Caki2 (cell line): ENCODE results near the gene PDZD2. TPM values are rescaled to one million over a fixed set of nuclear protein-coding genes. Genes with fewer than 3 reads are reported as not detected.

Experiments
- DNase-seq: peaks from one replicate; pipeline ENCODE4 v3.0.0-alpha.2; 2015; ENCODE audit warnings: low read depth
- in situ Hi-C: cut with HindIII; loops from 2 replicates; pipeline ENCODE4 v1.10.0; 2016; ENCODE audit warnings: low sequenced_read_pairs, low pct_unique_long_range_greater_than_20kb, mixed read lengths
- total RNA-seq: library from RNA; depleted of rRNA; stranded (reverse); fragments of >200 nt; shearing (Covaris generic); gene quantifications from 2 replicates; pipeline ENCODE4 v1.2.3, GENCODE V29; 2014; ENCODE audit warnings: low replicate concordance

The PDZD2 gene
- total RNA-seq, 1 experiment from 2014 or later: 0.17 TPM

DNA sequence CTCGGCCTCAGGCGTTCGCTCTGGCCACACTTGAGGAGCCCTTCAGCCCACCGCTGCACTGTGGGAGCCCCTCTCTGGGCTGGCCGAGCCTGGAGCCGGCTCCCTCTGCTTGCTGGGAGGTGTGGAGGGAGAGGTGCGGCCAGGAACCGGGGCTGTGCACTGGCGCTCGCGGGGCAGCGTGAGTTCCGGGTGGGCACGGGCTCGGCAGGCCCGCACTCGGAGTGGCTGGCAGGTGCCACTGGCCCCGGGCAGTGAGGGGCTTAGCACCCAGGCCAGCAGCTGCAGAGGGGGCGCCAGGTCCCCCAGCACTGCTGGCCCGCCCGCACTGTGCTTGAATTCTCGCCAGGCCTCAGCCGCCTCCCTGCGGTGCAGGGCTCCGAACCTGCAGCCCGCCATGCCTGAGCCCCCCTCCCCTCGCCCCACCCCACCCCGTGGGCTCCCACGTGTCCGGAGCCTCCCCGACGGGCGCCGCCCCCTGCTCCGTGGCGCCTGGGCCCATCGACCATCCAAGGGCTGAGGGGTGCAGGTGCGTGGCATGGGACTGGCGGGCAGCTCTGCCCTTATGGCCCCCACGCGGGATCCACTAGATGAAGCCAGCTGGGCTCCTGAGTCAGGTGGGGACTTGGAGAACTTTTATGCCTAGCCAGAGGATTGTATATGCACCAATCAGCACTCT is 138.2 kb downstream of the PDZD2 start:
- no peak for DNase-seq

DNA sequence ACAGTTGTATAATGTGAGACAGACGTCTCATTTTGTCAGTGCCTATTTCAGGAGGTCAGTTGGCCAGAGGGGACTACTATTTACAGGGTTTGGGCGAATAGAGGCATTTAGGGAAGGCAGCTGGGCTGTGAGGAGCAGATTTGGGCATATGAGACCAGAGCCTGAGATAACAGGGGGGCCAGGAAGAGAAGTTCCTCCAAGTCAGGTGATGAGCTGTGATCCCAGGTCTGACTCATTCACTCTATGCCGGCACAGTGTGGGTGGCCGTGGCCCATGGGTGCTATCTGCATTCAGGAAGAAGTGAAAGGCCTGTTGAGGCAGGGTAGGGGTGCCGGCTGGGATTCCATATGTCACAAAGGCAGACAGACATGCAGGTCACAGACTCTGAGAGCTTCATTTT is 142.8 kb downstream of the PDZD2 start:
- in situ Hi-C loops: no loop called here
- no peak for DNase-seq

More for the DNA sequence above, 138.2 kb downstream of the PDZD2 start:
- in situ Hi-C loops: no loop called here

DNA sequence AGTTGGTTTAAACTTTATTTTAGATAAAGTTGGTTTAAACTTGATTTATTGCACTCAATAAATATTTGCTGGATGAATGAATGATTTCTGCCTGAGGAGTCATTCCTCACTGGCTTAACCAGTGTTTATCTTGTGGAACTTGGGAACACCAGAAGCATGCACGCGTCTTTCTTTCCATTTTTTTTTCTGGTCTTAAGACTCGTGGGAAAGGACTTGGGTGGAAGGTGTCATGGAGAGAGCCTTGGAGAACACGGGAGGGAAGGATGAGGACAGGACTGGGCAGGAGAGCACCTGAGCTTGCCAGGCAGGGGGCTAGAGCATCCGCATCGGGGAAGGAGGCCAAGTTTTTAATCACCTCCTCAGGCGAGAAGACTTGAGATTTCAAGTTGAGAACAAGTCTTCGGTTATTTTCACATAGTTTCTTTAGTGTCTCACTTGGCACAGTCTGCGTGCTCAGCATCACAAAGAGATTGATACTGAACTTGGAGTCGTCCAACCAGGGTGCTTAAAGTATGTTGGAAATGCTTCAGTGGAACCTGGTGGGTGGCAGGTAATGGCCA is 144.2 kb downstream of the PDZD2 start:
- no peak for DNase-seq
- in situ Hi-C loops: no loop called here

DNA sequence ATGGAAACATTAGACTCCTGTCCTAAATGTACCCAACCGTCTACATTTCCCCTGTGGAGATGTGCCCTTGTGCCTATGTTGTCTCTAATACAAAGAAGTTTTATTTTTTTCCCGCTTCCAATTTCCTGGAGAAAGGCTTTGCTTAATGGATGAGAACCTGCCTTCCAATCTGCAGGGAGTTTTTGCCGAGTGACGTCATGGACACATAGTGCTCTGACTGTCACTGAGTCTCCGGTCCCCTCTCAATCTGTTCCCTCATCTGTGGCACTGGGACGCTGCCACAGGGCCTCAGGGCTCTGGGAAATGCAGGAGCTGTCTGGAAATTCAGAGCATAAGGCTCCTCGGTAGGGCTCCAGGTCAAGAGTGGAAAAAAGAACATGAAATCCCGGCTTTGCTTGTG is 144.8 kb downstream of the PDZD2 start:
- in situ Hi-C loops: no loop called here
- DNase-seq: no peak

DNA sequence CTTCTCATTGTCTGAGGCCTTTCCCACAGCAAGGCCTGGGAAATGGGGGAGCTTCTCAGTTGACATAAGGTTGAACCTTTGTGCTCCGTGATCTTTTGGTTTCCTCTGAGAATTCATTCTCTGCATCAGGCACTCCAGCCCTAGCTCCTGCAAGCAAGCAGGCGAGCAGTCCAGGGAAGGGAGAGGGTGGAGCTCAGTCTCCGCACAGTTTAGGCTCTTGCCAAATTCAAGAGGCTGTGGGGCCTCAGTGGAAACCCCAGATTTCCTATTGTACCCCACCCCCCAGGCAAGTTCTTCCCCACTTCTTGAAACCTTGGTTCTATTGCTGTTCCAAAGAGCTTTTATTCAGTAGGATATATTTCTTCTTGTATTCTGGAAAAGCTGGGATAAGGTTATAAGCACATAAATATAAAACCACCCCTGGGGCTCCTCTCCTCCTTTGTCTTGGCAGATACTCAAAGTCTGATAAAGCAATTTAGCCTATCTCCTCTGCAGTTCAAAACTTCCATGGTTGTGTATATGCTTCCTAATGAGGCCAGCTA is 147.2 kb downstream of the PDZD2 start:
- in situ Hi-C loops: no loop called here

DNA sequence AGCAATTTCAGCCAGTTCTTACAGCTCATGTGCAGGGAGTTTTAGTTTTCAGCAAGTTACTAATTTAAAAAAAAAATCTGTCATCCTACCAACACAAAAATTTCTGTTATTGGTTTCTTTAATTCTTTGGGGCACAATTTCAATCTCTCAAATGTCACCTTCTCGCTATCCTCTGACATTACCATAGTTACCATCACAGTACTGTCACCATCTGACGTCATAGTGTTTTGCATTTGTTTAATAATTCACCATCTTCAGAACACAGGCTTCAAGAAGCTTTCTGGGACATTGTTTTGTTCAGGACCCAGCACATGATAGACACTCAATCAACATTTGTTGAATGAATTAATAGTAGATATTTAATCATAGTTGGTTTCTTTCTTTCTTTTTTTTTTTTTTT is 155.1 kb downstream of the PDZD2 start:
- DNase-seq: no peak
- in situ Hi-C loops: no loop called here

More for the DNA sequence above, 147.2 kb downstream of the PDZD2 start:
- no peak for DNase-seq

DNA sequence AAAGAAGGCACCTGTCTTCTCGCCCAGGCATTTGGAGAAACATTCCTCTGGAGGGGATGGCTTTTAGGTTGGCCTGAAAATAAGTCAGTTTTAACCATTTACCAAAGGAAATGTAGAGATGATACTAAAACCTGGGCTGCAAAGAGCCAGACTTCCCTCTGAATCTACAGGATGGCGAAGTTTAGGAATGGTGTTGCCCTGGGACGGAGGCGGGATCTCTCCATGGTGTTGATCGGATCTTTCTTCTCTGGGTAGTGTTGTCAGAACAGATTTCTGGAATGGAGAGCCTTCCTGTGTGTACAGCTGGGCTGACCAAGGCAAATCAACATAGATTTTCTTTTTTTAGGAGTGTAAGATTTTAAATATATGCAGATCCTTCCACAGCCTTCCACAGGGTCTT is 159.2 kb downstream of the PDZD2 start:
- no peak for DNase-seq
- in situ Hi-C loops: no loop called here

DNA sequence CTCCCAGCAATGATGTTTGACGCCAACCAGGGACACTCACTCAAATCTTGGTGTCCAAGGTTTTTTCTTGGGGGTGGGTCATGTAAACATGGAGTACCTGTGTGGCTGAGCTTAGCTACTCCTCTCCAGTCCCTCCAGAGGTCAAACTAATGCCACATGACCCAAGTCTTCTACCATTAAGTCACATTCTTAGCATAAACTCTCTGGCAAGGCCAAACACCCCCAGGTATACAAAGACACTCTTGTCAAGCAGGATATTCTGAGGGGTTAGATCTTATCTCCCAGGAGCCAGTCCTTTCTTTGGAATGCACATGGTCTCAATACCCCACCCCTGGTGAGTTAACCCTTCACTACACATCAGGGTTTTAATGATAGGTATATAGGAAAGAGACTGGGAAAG is 161.4 kb downstream of the PDZD2 start:
- in situ Hi-C loops: no loop called here
- no peak for DNase-seq

DNA sequence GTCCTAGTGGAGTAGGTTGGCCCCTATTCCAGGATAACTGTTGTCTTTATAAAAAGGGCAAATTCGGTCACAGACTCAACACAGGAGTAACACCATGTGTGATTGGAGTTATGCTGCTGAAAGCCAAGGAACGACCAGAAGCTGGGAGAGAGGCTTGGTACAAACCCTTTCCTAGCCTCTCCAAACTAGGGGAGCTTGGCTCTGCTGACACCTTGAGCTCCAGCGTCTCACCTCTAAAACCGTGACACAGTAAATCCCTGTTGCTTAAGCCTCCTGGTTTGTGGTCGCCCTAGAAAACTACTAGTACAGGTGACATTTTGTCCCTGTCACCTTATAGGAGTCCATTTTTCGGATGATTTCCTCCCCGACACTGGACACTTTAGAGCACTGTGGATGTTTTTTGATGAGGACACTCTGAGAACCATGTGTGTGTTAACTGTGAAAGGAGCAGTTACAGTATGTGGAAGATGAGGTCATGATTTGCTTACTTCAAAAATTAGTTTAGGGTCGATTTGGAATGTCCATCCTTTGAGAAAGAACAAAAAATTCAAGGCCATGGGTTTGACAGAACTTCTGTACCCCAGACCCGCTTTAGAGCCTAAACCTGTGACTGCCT is 167.0 kb downstream of the PDZD2 start:
- DNase-seq: no peak
- in situ Hi-C loops: no loop called here

DNA sequence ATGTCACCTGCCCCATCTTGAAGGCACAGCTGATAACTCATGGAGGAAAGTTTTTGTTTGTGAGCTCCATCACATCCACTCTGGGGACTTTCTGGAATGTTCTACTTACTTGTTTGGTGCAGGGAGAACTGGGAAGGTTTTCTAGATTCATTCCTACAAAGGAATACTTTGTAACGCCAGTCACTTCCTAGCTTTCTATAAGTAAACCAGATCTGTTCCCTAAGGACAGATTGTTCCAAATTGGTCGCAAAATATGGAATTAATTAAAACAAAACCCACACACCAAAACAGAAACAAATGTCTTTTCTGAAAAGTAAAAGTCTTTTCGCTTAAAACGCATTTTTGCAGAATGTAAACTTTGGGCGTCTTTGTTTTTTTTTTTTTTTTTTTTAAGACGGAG is 167.6 kb downstream of the PDZD2 start:
- no peak for DNase-seq
- in situ Hi-C loops: no loop called here

DNA sequence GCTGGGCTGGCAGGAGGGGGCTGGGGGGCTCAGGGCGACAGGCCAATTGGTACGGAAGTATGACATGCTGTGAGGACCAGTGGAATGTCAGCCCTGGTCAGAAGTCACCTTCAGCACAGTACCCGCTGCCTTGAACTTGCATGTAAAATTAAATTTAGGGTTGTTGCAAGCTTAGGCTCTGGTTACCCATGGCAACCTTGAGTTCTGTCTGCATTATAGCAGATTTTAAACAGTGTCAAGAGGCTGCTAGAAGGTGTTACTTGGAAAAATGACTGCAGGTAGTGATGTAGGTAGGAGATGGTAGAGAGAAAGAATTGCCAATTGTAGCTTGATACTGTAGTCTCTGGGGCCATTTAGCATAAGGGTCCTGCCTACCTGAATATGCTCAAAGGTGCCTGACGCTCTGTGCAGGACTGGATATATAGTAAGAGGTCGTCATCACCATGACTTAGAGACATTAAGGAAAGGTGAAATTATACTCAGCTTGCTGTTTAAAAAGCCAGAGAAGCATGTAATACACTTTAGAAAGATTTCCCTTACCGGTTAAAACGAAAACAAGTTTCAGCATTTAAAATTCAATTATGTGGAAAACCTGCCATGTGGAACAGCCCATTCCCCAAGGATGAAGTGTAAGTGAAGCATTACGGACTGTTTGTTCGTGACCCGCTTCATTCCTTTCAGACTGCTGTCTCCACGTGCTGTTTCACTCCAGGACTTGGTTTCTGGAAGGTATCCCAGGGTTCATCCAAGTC is 169.0 kb downstream of the PDZD2 start:
- no peak for DNase-seq

DNA sequence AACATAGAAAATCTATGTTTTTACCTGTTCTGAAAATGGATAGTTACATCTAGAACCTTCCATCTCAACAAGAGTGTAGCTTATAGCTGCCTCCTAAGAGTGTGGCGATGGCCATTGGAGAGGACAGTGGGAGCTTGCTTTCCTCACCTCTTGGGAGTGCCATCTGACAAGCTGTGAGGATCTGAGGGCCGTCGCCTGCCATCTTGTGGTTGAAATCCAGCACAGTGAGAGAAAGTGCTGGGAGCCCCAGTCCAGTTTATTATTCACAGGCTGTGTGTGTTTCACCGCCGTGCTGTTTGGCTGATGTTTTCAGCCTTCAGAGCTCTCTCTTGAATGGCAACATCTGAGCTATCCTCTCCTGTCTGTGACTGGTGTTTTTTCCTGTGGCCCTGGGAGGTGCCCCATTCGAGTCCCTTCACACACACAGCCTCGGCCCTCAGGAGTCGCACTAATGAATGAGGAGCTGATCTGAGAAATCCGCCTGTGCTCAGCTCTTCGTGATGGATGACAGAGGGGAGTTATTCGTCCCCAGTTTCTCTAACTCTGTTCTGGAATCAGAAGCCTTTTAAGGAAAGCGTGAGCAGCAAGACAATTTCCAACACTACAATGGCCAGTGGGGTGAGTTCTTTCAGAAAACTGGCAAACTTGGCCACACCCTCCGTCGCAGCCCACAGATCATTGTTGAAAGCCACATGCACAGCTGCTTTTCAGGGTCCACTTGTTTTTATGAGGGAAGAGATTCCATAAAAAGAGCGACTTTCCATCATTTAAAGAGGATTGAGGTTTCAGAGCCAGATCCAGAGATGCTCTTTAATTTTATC is 170.3 kb downstream of the PDZD2 start:
- peak; percentile 54 for DNase-seq
- in situ Hi-C loops: no loop called here

More for the DNA sequence above, 169.0 kb downstream of the PDZD2 start:
- in situ Hi-C loops: no loop called here

DNA sequence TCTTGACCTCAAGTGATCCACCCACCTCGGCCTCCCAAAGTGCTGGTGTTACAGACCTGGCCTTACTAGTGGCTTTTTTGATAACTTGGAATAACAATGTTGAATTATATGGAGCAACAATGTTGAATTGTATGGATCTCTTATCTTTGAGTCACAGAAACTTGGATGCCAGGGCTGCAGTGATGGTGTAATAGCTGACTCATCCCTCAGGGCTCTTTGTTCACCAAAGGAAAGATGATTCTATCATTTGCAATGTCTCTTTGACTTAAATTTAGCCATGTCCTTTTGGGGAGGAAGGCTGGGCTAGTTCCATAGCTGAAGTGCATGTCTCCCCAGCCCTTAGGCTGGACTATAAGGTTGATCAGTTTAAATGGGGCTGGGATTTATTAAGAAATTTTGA is 172.3 kb downstream of the PDZD2 start:
- peak; percentile 16 for DNase-seq
- in situ Hi-C loops: no loop called here

DNA sequence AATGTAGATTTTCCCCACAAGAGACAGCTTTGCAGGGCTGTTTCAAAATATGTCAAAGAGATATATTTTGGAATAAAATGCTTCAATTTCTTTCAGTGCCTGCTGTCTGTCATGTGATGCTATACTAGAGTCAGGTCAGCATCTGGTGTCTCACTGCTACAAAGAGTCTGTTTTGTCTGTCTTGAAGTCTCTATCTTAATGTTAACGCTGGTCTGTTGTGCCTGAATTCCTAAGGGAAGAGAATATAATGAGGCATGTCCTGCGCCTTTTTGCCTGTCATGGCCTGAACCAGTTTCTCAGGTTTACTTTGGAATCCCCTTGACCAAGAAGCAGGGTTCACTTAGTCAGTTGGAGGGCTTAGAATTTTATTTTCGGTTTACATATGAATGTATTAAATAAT is 176.4 kb downstream of the PDZD2 start:
- in situ Hi-C loops: no loop called here

DNA sequence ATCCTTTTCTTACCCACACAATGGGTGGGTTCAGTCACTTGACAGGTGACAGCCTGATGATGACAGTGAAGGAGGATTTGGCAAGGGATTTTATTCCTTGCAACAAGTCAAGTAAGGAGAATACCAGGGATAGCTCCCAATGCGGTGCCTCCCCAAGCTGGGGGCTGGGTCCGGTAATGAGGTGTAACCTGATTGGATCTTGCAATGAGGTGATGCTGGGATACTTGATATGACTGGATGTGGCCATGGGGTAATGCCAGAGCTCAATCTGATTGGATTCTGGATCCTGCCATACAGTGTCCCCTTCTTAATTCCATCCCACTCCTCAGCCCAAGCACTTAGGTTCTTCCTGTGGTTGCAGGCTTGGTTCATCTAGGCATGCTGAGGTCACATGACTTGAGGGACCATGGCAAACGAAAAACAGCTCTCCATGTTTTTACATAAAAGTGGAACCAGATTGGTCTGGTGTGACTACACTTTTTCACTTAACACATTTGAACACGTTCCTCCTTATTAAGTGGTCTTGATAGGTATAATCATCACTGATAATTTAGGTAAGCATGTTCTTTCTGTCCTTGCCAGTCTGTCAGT is 181.1 kb downstream of the PDZD2 start:
- no peak for DNase-seq
- in situ Hi-C loops: no loop called here

More for the DNA sequence above, 176.4 kb downstream of the PDZD2 start:
- DNase-seq: no peak

DNA sequence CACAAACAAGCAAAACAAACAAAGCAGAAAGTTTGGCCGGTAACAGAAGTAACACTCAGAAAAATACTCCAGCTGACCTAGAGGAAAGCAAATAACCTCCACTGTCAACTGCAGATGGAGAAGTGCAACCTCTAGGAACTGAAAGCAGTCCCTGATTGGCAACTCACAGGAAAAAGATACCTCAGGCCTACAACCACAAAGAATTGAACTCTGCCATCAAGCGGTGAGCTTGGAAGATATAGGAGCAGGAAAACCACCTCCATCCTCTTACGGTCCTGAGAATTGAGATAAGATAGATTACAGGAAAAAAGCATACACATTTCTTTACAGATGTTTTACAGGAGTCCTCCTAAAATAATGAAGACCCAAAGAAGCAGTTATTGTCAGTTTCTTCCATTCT is 184.5 kb downstream of the PDZD2 start:
- no peak for DNase-seq
- in situ Hi-C loops: no loop called here

DNA sequence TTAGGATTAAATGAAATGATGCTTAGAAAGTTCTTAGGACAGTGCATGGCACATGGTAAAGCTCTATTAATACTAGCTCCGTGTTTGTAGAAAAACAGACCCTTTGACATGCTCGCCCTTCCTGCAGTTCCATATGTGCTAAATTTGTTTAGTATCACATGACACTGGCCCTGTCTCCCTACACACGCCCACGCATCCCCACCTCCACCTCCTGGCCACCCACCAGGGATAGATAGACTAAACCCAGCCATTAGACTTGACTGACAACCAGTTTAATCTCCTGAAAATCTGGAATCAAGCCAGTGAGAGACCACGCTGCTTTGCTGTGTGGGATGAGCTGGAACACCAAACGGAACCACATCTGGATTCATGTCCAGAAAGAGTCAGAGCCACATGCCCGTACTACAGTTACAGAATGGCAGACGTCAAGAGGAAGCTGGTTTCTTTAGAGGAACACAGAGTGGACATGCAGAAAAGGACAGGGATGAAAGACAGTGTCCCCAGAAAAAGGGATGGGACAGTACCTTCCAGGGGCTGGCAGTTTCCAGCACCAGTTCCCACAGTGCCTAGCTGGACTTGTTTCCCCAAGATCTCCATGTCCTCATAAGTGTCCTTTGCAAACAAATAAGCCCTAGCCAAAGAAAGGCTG is 186.1 kb downstream of the PDZD2 start:
- DNase-seq: no peak
- in situ Hi-C loops: no loop called here
